Measurements from ENCODE around the gene COL7A1. TPM values are rescaled to one million over a fixed set of nuclear protein-coding genes. Genes with fewer than 3 reads are reported as not detected.

The COL7A1 gene
- polyA plus RNA-seq, 1 donor from 2014 or later = 45.3 TPM

DNA sequence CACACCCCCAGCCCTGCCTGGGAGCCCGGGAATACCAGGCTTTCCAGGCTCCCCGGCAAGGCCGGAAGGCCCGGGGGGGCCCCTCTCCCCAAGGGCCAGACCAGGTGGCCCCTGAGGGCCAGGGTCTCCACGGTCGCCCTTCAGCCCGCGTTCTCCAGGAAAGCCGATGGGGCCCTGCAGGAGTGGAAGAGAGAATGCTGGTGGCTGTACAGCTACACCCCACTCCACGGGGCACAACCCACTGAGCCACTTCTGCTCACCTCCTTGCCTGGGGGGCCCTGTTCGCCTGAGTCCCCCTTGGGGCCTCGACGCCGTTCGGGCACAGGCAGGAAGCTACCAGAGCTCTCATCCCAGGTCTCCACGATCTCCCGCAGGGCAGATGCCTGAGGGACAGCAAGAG is 19.8 kb downstream of the COL7A1 start:
- Histone ChIP-seq H3K27ac (ENCODE audit: low read length) (no peak overlapping the region), H3K79me2 (replicated peaks; ENCODE audit: insufficient read depth, low read length) (no peaks in the 10 kb centered on the region), H3K36me3 (ENCODE audit: insufficient read depth, low read length) (no peaks in the 10 kb centered on the region), H2AFZ (ENCODE audit: low read depth, low read length) (no peak overlapping the region), H3K9me3 (ENCODE audit: low read length) (no peaks in the 10 kb centered on the region), H3K9me2 (ENCODE audit: insufficient read depth, low read length) (no peaks in the 10 kb centered on the region), H3F3A (ENCODE audit: insufficient read depth, low read length, poor library complexity, severe bottlenecking) (no peaks in the 10 kb centered on the region), H3K9ac (ENCODE audit: low read length) (no peak overlapping the region), H4K20me1 (ENCODE audit: insufficient read depth) (no peaks in the 10 kb centered on the region), H3K27me3 (ENCODE audit: insufficient read depth, low read depth, low read length) (no peaks in the 10 kb centered on the region), H3K4me3 (ENCODE audit: low read length) (no peak overlapping the region), H3K4me2 (ENCODE audit: low read length) (no peak overlapping the region)
- TF ChIP-seq POLR2AphosphoS5 (IDR thresholded peaks at IDR 0.05) (no peak), MXI1 (conservative IDR thresholded peaks at IDR 0.05; ENCODE audit: poor library complexity, severe bottlenecking) (no peak), RAD21 (conservative IDR thresholded peaks at IDR 0.05) (no peak), EP300 (conservative IDR thresholded peaks at IDR 0.05; ENCODE audit: poor library complexity, severe bottlenecking) (no peak), TAF1 (IDR thresholded peaks at IDR 0.05; ENCODE audit: low read depth) (no peak), EZH2 (IDR thresholded peaks at IDR 0.05; ENCODE audit: borderline replicate concordance, insufficient read depth, low read length, poor library complexity, severe bottlenecking) (no peak), SMC3 (conservative IDR thresholded peaks at IDR 0.05; ENCODE audit: poor library complexity) (no peak)
- TF ChIP-seq, protein P1, sequence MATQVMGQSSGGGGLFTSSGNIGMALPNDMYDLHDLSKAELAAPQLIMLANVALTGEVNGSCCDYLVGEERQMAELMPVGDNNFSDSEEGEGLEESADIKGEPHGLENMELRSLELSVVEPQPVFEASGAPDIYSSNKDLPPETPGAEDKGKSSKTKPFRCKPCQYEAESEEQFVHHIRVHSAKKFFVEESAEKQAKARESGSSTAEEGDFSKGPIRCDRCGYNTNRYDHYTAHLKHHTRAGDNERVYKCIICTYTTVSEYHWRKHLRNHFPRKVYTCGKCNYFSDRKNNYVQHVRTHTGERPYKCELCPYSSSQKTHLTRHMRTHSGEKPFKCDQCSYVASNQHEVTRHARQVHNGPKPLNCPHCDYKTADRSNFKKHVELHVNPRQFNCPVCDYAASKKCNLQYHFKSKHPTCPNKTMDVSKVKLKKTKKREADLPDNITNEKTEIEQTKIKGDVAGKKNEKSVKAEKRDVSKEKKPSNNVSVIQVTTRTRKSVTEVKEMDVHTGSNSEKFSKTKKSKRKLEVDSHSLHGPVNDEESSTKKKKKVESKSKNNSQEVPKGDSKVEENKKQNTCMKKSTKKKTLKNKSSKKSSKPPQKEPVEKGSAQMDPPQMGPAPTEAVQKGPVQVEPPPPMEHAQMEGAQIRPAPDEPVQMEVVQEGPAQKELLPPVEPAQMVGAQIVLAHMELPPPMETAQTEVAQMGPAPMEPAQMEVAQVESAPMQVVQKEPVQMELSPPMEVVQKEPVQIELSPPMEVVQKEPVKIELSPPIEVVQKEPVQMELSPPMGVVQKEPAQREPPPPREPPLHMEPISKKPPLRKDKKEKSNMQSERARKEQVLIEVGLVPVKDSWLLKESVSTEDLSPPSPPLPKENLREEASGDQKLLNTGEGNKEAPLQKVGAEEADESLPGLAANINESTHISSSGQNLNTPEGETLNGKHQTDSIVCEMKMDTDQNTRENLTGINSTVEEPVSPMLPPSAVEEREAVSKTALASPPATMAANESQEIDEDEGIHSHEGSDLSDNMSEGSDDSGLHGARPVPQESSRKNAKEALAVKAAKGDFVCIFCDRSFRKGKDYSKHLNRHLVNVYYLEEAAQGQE (IDR thresholded peaks at IDR 0.05; ENCODE audit: borderline replicate concordance) = no peak
- TF ChIP-seq, protein P2, sequence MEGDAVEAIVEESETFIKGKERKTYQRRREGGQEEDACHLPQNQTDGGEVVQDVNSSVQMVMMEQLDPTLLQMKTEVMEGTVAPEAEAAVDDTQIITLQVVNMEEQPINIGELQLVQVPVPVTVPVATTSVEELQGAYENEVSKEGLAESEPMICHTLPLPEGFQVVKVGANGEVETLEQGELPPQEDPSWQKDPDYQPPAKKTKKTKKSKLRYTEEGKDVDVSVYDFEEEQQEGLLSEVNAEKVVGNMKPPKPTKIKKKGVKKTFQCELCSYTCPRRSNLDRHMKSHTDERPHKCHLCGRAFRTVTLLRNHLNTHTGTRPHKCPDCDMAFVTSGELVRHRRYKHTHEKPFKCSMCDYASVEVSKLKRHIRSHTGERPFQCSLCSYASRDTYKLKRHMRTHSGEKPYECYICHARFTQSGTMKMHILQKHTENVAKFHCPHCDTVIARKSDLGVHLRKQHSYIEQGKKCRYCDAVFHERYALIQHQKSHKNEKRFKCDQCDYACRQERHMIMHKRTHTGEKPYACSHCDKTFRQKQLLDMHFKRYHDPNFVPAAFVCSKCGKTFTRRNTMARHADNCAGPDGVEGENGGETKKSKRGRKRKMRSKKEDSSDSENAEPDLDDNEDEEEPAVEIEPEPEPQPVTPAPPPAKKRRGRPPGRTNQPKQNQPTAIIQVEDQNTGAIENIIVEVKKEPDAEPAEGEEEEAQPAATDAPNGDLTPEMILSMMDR (IDR thresholded peaks at IDR 0.05; ENCODE audit: poor library complexity, severe bottlenecking) = no peak

DNA sequence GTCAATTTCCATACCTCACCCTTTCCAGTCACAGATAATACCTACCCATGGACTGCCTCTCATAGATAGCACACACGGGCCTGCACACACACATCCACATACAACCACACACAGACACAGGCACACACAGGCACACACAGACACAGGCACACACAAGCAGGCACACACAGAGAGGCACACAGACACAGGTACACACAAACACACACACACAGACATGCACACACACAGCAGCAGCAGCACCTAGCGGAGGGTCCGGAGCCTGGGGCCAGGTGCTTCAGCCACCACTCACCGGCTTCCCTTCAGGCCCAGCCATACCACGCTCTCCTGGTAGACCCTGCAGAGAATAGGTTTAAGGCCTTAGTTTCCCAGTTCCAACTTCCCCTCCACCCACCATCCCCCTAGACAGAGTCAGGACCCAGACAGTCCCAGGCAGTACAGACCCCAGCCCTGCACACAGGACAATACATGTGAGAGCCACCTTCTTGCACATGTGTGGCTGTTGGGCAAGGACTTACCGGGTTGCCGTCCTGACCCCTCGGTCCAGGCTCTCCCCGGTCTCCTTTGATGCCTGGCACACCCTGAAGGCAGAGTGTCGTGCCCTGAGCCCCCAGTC is 21.1 kb downstream of the COL7A1 start:
- H3K4me3 ChIP-seq (ENCODE audit: low read length) = no peak overlapping the region
- H3K4me2 ChIP-seq (ENCODE audit: low read length) = no peak overlapping the region
- H3K79me2 ChIP-seq (replicated peaks; ENCODE audit: insufficient read depth, low read length) = no peaks in the 10 kb centered on the region
- TF ChIP-seq EP300 (conservative IDR thresholded peaks at IDR 0.05; ENCODE audit: poor library complexity, severe bottlenecking) (no peak), POLR2AphosphoS5 (IDR thresholded peaks at IDR 0.05) (no peak), RAD21 (conservative IDR thresholded peaks at IDR 0.05) (no peak), TAF1 (IDR thresholded peaks at IDR 0.05; ENCODE audit: low read depth) (no peak), SMC3 (conservative IDR thresholded peaks at IDR 0.05; ENCODE audit: poor library complexity) (no peak), MXI1 (conservative IDR thresholded peaks at IDR 0.05; ENCODE audit: poor library complexity, severe bottlenecking) (no peak)
- TF ChIP-seq, protein P2 (IDR thresholded peaks at IDR 0.05; ENCODE audit: poor library complexity, severe bottlenecking) = no peak
- no peaks in the 10 kb centered on the region for H3K9me3 ChIP-seq (ENCODE audit: low read length)
- no peaks in the 10 kb centered on the region for H3F3A ChIP-seq (ENCODE audit: insufficient read depth, low read length, poor library complexity, severe bottlenecking)
- H2AFZ ChIP-seq (ENCODE audit: low read depth, low read length) = no peak overlapping the region
- H4K20me1 ChIP-seq (ENCODE audit: insufficient read depth) = no peaks in the 10 kb centered on the region
- H3K9me2 ChIP-seq (ENCODE audit: insufficient read depth, low read length) = no peaks in the 10 kb centered on the region
- no peaks in the 10 kb centered on the region for H3K27me3 ChIP-seq (ENCODE audit: insufficient read depth, low read depth, low read length)
- H3K9ac ChIP-seq (ENCODE audit: low read length) = no peak overlapping the region
- H3K36me3 ChIP-seq (ENCODE audit: insufficient read depth, low read length) = no peaks in the 10 kb centered on the region
- H3K27ac ChIP-seq (ENCODE audit: low read length) = no peak overlapping the region

All from neural cell (in vitro differentiated cells).